ENCODE measurements around the gene RAP1GDS1.
"Not testable (repeated sequence)": the region's sequence is repeated elsewhere in the genome, so short reads cannot be mapped to it uniquely, and the experiment has no call there.

- TF ChIP-seq, protein P1, sequence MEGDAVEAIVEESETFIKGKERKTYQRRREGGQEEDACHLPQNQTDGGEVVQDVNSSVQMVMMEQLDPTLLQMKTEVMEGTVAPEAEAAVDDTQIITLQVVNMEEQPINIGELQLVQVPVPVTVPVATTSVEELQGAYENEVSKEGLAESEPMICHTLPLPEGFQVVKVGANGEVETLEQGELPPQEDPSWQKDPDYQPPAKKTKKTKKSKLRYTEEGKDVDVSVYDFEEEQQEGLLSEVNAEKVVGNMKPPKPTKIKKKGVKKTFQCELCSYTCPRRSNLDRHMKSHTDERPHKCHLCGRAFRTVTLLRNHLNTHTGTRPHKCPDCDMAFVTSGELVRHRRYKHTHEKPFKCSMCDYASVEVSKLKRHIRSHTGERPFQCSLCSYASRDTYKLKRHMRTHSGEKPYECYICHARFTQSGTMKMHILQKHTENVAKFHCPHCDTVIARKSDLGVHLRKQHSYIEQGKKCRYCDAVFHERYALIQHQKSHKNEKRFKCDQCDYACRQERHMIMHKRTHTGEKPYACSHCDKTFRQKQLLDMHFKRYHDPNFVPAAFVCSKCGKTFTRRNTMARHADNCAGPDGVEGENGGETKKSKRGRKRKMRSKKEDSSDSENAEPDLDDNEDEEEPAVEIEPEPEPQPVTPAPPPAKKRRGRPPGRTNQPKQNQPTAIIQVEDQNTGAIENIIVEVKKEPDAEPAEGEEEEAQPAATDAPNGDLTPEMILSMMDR (conservative IDR thresholded peaks at IDR 0.05): not testable (repeated sequence)
- TF ChIP-seq EZH2 (IDR thresholded peaks at IDR 0.05; ENCODE audit: low read depth): not testable (repeated sequence)
These were observed 106.8 kb downstream of the RAP1GDS1 start for GRCh38 chr4:98368000-98368399.

Data from PC-9 (cell line).